Activated CD8-positive, alpha-beta memory T cell treated with anti-CD3 and anti-CD28 coated beads for 4 hours (primary cell): ENCODE results near the gene ACAD9.

Experiments
- DNase-seq, 2 donors: peaks; one replicate each; pipeline ENCODE4 v3.0.0-alpha.2; 2020; ENCODE audit warnings: low read depth in 2 of 2

ACAD9 gene

GRCh38 chr3:128935922-128936321 is 56.5 kb downstream of the ACAD9 start:
- DNase-seq = no peak

- DNase-seq = no peak
Observed at GRCh38 chr3:128936341-128936740, 56.9 kb downstream of the ACAD9 start.

DNA sequence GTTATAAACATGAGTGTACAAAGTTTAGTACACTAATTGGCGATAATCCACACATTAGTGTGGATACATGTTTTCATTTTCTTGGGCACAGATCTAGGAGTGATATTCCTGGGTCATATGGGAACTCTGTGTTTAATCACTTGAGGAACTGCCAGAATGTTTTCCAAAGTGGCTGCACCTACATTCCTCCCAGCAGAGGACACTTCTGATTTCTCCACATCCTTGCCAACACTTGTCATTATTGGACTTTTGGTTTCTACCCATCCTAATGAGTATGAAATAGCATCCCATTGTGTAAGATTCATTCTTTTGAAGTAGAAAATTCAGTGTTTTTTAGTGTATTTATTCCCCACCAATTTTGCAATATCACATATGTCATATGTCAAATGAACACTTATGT is 60.8 kb downstream of the ACAD9 start:
- no peak for DNase-seq

- no peak for DNase-seq
Observed at GRCh38 chr3:128942161-128942952, 62.9 kb downstream of the ACAD9 start.

- DNase-seq = no peak
Observed at GRCh38 chr3:128945041-128945877, 65.8 kb downstream of the ACAD9 start.

GRCh38 chr3:128945878-128946175 is 66.4 kb downstream of the ACAD9 start:
- DNase-seq = no peak

DNA sequence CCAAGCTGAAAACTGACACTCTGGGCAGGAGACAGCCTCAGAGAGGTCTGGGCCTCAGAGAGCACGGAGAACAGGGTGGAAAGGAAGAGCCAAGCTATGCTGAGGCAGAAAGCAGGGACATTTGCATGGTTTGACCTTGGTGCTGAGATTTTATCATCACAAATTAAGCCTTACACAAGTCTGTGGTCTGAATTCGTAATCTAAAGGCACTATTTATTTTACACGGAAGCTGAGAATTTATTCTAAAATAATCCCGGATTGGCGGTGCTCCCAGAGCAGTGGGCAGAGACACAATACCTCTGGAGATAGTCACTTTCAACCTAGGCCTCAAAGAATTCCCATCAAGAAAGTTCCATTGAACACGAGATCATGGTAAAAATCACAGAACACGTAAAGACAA is 67.0 kb downstream of the ACAD9 start:
- DNase-seq = no peak

DNA sequence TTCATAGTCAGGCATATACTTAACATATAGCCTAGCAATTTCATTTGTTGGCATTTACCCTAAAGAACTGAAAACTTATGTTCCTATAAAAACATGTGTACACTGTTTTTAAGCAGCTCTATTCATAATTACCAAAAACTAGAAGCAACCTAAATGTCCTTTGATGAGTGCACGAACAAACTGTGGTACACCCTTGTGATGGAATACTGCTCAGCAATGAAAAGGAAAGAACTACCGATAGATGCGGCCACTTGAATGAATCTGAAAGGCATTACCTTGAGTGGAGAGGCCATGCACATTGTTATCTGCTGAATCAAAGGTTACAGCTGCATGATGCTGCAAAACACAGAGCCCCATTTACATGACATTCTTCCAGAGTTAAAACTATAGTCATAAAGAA is 69.7 kb downstream of the ACAD9 start:
- DNase-seq = no peak

DNA sequence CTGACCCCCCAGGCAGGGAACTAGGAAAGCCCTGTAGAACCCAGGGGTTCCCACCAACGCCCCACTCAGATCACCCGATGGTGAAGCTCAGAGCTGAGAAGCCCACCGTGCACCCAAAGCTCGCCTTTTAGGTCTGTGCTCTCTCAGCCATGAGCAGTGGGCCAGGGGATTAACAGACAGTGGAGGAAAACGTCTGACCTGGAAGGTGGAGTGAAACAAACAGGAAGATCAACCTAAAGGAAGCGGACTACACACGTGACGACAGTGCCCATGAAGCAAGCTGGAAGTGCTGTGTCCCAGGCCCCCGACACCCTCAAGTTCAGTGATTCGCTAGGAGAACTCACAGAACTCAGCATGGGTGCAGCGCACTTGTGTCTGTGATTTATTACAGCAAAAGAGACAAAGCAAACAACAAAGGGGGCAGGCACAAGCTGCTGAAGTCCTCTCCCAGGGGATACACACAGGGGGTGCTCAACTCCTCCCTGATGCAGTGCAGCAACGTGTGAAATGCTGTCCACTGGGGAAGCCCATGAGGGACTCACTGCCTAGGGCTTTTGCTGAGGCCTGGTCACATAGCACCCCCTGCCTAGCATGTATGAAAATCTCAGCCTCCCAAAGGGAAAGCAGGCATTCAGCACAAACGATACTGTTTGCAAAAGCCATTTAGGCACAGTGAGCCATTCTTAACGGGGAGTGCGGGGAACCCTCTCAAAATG is 71.0 kb downstream of the ACAD9 start:
- no peak for DNase-seq

- DNase-seq = no peak
Observed at GRCh38 chr3:128956440-128956839, 77.0 kb downstream of the ACAD9 start.
